Keratinocyte (primary cell): ENCODE data around the gene UBE4B. TPM values are rescaled to one million over a fixed set of nuclear protein-coding genes. Genes with fewer than 3 reads are reported as not detected.

ENCODE experiments used
- DNase-seq: peaks from one replicate; pipeline ENCODE4 v3.0.0-alpha.2; 2011; ENCODE audit warnings: low read depth, missing footprints, low spot score
- FAIRE-seq: peaks from 2 replicates; lab custom pipeline; 2011; peaks lifted over from hg19 to GRCh38; lab: Jason Lieb, UNC
- H2AFZ ChIP-seq: 2 replicates; pipeline ENCODE4 v1.6.0; 2012; ENCODE audit warnings: low read length, control low read depth, inconsistent platforms; ENCODE audit not compliant: control insufficient read depth
- H3K27ac ChIP-seq: 2 replicates; pipeline ENCODE4 v1.5.1; 2011; ENCODE audit warnings: low read length; ENCODE audit not compliant: control insufficient read depth, insufficient read depth
- H3K27me3 ChIP-seq: 3 replicates; pipeline ENCODE4 v1.6.0; 2011; ENCODE audit warnings: low read length; ENCODE audit not compliant: control insufficient read depth, insufficient read depth; ENCODE audit errors: extremely low read depth
- H3K36me3 ChIP-seq, 2 experiments: 2 replicates in 1 of 2; 3 replicates in 1 of 2; pipeline ENCODE4 v1.5.1; 2011; ENCODE audit warnings: low read length in 2 of 2, mild to moderate bottlenecking in 1 of 2; ENCODE audit not compliant: control insufficient read depth in 2 of 2, insufficient read depth in 2 of 2; ENCODE audit errors: extremely low read depth in 1 of 2
- H3K4me1 ChIP-seq: 3 replicates; pipeline ENCODE4 v1.5.1; 2011; ENCODE audit warnings: low read length; ENCODE audit not compliant: control insufficient read depth, insufficient read depth; ENCODE audit errors: extremely low read depth
- H3K4me2 ChIP-seq: 3 replicates; pipeline ENCODE4 v1.6.0; 2011; ENCODE audit warnings: low read depth, low read length; ENCODE audit not compliant: control insufficient read depth, insufficient read depth; ENCODE audit errors: extremely low read depth
- H3K4me3 ChIP-seq, 3 experiments: fragments of 200-600 bp in 1 of 3; sonication (generic) in 1 of 3; 2 replicates in 2 of 3; 3 replicates in 1 of 3; pipeline ENCODE4 v1.5.1; 2011 to 2016; ENCODE audit warnings: low read length in 3 of 3, mild to moderate bottlenecking in 3 of 3, control low read depth in 2 of 3, inconsistent platforms in 1 of 3, low read depth in 1 of 3, mixed read lengths in 1 of 3, mixed run types in 1 of 3, moderate library complexity in 1 of 3; ENCODE audit not compliant: control insufficient read depth in 2 of 3, insufficient read depth in 2 of 3; ENCODE audit errors: extremely low read depth in 1 of 3
- H3K79me2 ChIP-seq: 2 replicates; pipeline ENCODE4 v1.6.0; 2012; ENCODE audit warnings: low read length; ENCODE audit not compliant: control insufficient read depth, insufficient read depth
- H3K9ac ChIP-seq: 3 replicates; pipeline ENCODE4 v1.6.0; 2011; ENCODE audit warnings: low read length; ENCODE audit not compliant: control insufficient read depth, insufficient read depth; ENCODE audit errors: extremely low read depth
- H3K9me1 ChIP-seq: 3 replicates; pipeline ENCODE4 v1.6.0; 2011; ENCODE audit warnings: low read length; ENCODE audit not compliant: control insufficient read depth, insufficient read depth; ENCODE audit errors: extremely low read depth
- H3K9me3 ChIP-seq: 2 replicates; pipeline ENCODE4 v1.5.1; 2012; ENCODE audit warnings: low read depth, low read length; ENCODE audit not compliant: control insufficient read depth
- H4K20me1 ChIP-seq: 3 replicates; pipeline ENCODE4 v1.6.0; 2011; ENCODE audit warnings: low read length; ENCODE audit not compliant: control insufficient read depth, insufficient read depth; ENCODE audit errors: extremely low read depth
- CTCF ChIP-seq, 3 experiments: IDR thresholded peaks in 1 of 3; conservative IDR thresholded peaks in 1 of 3; optimal IDR thresholded peaks in 1 of 3; 2 replicates in 2 of 3; 3 replicates in 1 of 3; pipeline versions ENCODE3 to v1.5.1; 2011; ENCODE audit warnings: low read length in 3 of 3, mild to moderate bottlenecking in 3 of 3, moderate library complexity in 2 of 3, control low read depth in 1 of 3, inconsistent platforms in 1 of 3; ENCODE audit not compliant: insufficient read depth in 2 of 3; ENCODE audit errors: extremely low read depth in 1 of 3
- EZH2 ChIP-seq: IDR thresholded peaks from one replicate; pipeline ENCODE4 v1.6.1; 2012; ENCODE audit warnings: inconsistent platforms, mild to moderate bottlenecking, low read length, moderate library complexity
- dilution Hi-C: fragments of 300-500 bp; cut with MboI; formaldehyde crosslinking; loops from one replicate; pipeline ENCODE4 v1.7.0; 2020; ENCODE audit warnings: low sequenced_read_pairs; ENCODE audit not compliant: extremely low pct_ligation_motif_present
- polyA plus RNA-seq, 5 experiments: library from polyadenylated mRNA; depleted of rRNA in 3 of 5; stranded (reverse) in 3 of 5; stranded (forward) in 1 of 5; unstranded in 1 of 5; fragments of >200 nt; gene quantifications; 1 replicate in 1 of 5; 2 replicates in 3 of 5; 3 replicates in 1 of 5; pipeline versions ENCODE4 v1.2.1 to v1.2.3, GENCODE V29; 2011 to 2012; ENCODE audit warnings: missing spikeins in 2 of 5, low read depth in 1 of 5, low replicate concordance in 1 of 5

UBE4B gene
- polyA plus RNA-seq, 1 donor (not counting 4 experiments of a cell fraction or from before 2014, with no cell fraction given) = 14.3 TPM

GRCh38 chr1:10117865-10118264, 85.1 kb downstream of the UBE4B start:
- no peaks in the 10 kb centered on the region for H3K4me1 ChIP-seq
- no peak overlapping the region for H3K27ac ChIP-seq
- no peak overlapping the region for H2AFZ ChIP-seq
- dilution Hi-C loops = no loop called here
- DNase-seq (no peak), FAIRE-seq (no peak)
- H3K9me3 ChIP-seq = no peaks in the 10 kb centered on the region
- H3K9me1 ChIP-seq = no peaks in the 10 kb centered on the region
- H3K36me3 ChIP-seq = peaks cover 5 to 16% of the 10 kb centered on the region in 2 experiments
- no peaks in the 10 kb centered on the region for H4K20me1 ChIP-seq
- H3K4me2 ChIP-seq = no peak overlapping the region
- no peaks in the 10 kb centered on the region for H3K79me2 ChIP-seq
- no peaks in the 10 kb centered on the region for H3K27me3 ChIP-seq
- H3K9ac ChIP-seq = no peak overlapping the region
- no peak overlapping the region for H3K4me3 ChIP-seq
- no peak for TF ChIP-seq CTCF (optimal IDR thresholded peaks at IDR 0.05 in 1 of 3, IDR thresholded peaks at IDR 0.05 in 1 of 3, conservative IDR thresholded peaks at IDR 0.05 in 1 of 3; ENCODE audit: extremely low read depth in 1 of 3, insufficient read depth in 2 of 3, low read length in 3 of 3)
- no peak for TF ChIP-seq EZH2

- dilution Hi-C loops = no loop called here
Measured at GRCh38 chr1:10121688-10122087, 88.9 kb downstream of the UBE4B start.

GRCh38 chr1:10122926-10123325, 90.2 kb downstream of the UBE4B start:
- Histone ChIP-seq H3K36me3 (peaks cover 2 to 11% of the 10 kb centered on the region in 2 experiments), H3K4me3 (no peak overlapping the region), H3K79me2 (no peaks in the 10 kb centered on the region), H2AFZ (no peak overlapping the region), H3K27ac (no peak overlapping the region), H3K9ac (no peak overlapping the region), H3K4me1 (no peaks in the 10 kb centered on the region), H3K4me2 (no peak overlapping the region), H3K27me3 (no peaks in the 10 kb centered on the region), H4K20me1 (no peaks in the 10 kb centered on the region), H3K9me1 (no peaks in the 10 kb centered on the region), H3K9me3 (no peaks in the 10 kb centered on the region)
- dilution Hi-C loops = no loop called here
- no peak for FAIRE-seq
- no peak for DNase-seq
- no peak for TF ChIP-seq EZH2
- TF ChIP-seq CTCF (optimal IDR thresholded peaks at IDR 0.05 in 1 of 3, IDR thresholded peaks at IDR 0.05 in 1 of 3, conservative IDR thresholded peaks at IDR 0.05 in 1 of 3; ENCODE audit: extremely low read depth in 1 of 3, insufficient read depth in 2 of 3, low read length in 3 of 3) = no peak

More at GRCh38 chr1:10121688-10122087, 88.9 kb downstream of the UBE4B start:
- Histone ChIP-seq H3K79me2 (no peaks in the 10 kb centered on the region), H4K20me1 (no peaks in the 10 kb centered on the region), H3K9me3 (no peaks in the 10 kb centered on the region), H3K27ac (no peak overlapping the region), H3K4me3 (no peak overlapping the region), H2AFZ (no peak overlapping the region), H3K9me1 (no peaks in the 10 kb centered on the region), H3K9ac (no peak overlapping the region), H3K36me3 (peaks cover 4 to 16% of the 10 kb centered on the region in 2 experiments), H3K4me1 (no peaks in the 10 kb centered on the region), H3K27me3 (no peaks in the 10 kb centered on the region), H3K4me2 (no peak overlapping the region)
- FAIRE-seq = no peak
- DNase-seq = no peak
- no peak for TF ChIP-seq EZH2
